Endothelial cell of umbilical vein (primary cell): Measurements from ENCODE around the gene SMIM9. TPM values are rescaled to one million over a fixed set of nuclear protein-coding genes. Genes with fewer than 3 reads are reported as not detected.
"Not testable (repeated sequence)": the region's sequence is repeated elsewhere in the genome, so short reads cannot be mapped to it uniquely, and the experiment has no call there.

ENCODE experiments used
- BruUV-seq: library from RNA; stranded (reverse); fragments of 400-500 nt; replicated peaks from 2 replicates; lab custom pipeline; 2021; lab: Mats Ljungman, UMichigan
- CTCF ChIA-PET: fragments of 300-600, 350-600 bp; sonication (Branson Sonifier 250); formaldehyde crosslinking; loops from one replicate; lab custom pipeline; 2021; ENCODE audit warnings: antibody characterized with exemption, inconsistent platforms; lab: Charles Lee
- POLR2A ChIA-PET: fragments of 300-600, 350-600 bp; sonication (Branson Sonifier 250); formaldehyde crosslinking; loops from one replicate; lab custom pipeline; 2021; ENCODE audit warnings: antibody characterized with exemption, inconsistent platforms; lab: Charles Lee
- DNase-seq: peaks from one replicate; pipeline ENCODE4 v3.0.0-alpha.2; 2011; ENCODE audit warnings: low read depth, low spot score
- FAIRE-seq: peaks from 2 replicates; lab custom pipeline; 2011; peaks lifted over from hg19 to GRCh38; lab: Jason Lieb, UNC
- H2AFZ ChIP-seq: 2 replicates; pipeline ENCODE4 v1.6.0; 2012; ENCODE audit warnings: low read depth, low read length, control low read depth, inconsistent platforms
- H3K27ac ChIP-seq: 2 replicates; pipeline ENCODE4 v1.5.1; 2011; ENCODE audit warnings: low read depth, mild to moderate bottlenecking, control low read depth, low read length, moderate library complexity; ENCODE audit not compliant: insufficient read depth
- H3K27me3 ChIP-seq, 2 experiments: 2 replicates each; pipeline versions ENCODE4 v1.6.0 to v1.6.1; 2011; ENCODE audit warnings: low read length in 2 of 2, mixed read lengths in 1 of 2; ENCODE audit not compliant: control insufficient read depth in 2 of 2, insufficient read depth in 2 of 2
- H3K36me3 ChIP-seq, 2 experiments: 2 replicates in 1 of 2; 3 replicates in 1 of 2; pipeline ENCODE4 v1.5.1; 2011; ENCODE audit warnings: low read length in 2 of 2, mild to moderate bottlenecking in 1 of 2, moderate library complexity in 1 of 2; ENCODE audit not compliant: control insufficient read depth in 2 of 2, insufficient read depth in 2 of 2; ENCODE audit errors: extremely low read depth in 1 of 2
- H3K4me1 ChIP-seq: 3 replicates; pipeline ENCODE4 v1.5.1; 2011; ENCODE audit warnings: mild to moderate bottlenecking, low read length; ENCODE audit not compliant: control insufficient read depth, insufficient read depth; ENCODE audit errors: extremely low read depth
- H3K4me2 ChIP-seq: 2 replicates; pipeline ENCODE4 v1.6.1; 2011; ENCODE audit warnings: low read length, control low read depth, mixed read lengths; ENCODE audit not compliant: insufficient read depth
- H3K4me3 ChIP-seq, 3 experiments: fragments of 200-600 bp in 1 of 3; sonication (generic), shearing (Covaris generic) in 1 of 3; replicated peaks in 1 of 3; 2 replicates each; pipeline ENCODE4 v1.5.1; 2011 to 2016; ENCODE audit warnings: control low read depth in 3 of 3, low read length in 3 of 3, mild to moderate bottlenecking in 2 of 3, inconsistent platforms in 1 of 3, low read depth in 1 of 3, moderate library complexity in 1 of 3; ENCODE audit not compliant: insufficient read depth in 1 of 3
- H3K79me2 ChIP-seq: 2 replicates; pipeline ENCODE4 v1.6.0; 2012; ENCODE audit warnings: low read length, inconsistent platforms; ENCODE audit not compliant: control insufficient read depth, insufficient read depth
- H3K9ac ChIP-seq: replicated peaks from 2 replicates; pipeline ENCODE3; 2011; ENCODE audit warnings: low read length, control low read depth; ENCODE audit not compliant: insufficient read depth; ENCODE audit errors: extremely low read depth
- H3K9me1 ChIP-seq: replicated peaks from 3 replicates; pipeline ENCODE4 v1.6.0; 2011; ENCODE audit warnings: mild to moderate bottlenecking, low read length; ENCODE audit not compliant: control insufficient read depth, insufficient read depth; ENCODE audit errors: extremely low read depth
- H3K9me3 ChIP-seq: replicated peaks from 2 replicates; pipeline ENCODE4 v1.5.1; 2012; ENCODE audit warnings: low read length, inconsistent platforms; ENCODE audit not compliant: control insufficient read depth, insufficient read depth
- H4K20me1 ChIP-seq: replicated peaks from 2 replicates; pipeline ENCODE3; 2011; ENCODE audit warnings: mild to moderate bottlenecking, low read length; ENCODE audit not compliant: control insufficient read depth, insufficient read depth; ENCODE audit errors: extremely low read depth
- EZH2 ChIP-seq: IDR thresholded peaks from 2 replicates; pipeline ENCODE4 v1.6.1; 2012; ENCODE audit warnings: borderline replicate concordance, low read depth, mild to moderate bottlenecking, moderate library complexity, low read length, inconsistent platforms; ENCODE audit not compliant: severe bottlenecking
- FOS ChIP-seq: IDR thresholded peaks from 2 replicates; pipeline ENCODE4 v1.6.1; 2011; ENCODE audit warnings: mild to moderate bottlenecking, low read length, moderate library complexity, borderline replicate concordance; ENCODE audit not compliant: insufficient read depth
- GATA2 ChIP-seq: IDR thresholded peaks from 2 replicates; pipeline ENCODE4 v1.7.0; 2011; ENCODE audit warnings: low read depth, mild to moderate bottlenecking, moderate library complexity, mixed read lengths, low read length; ENCODE audit not compliant: insufficient read length, insufficient read depth
- JUN ChIP-seq: IDR thresholded peaks from 2 replicates; pipeline ENCODE4 v1.6.1; 2011; ENCODE audit warnings: borderline replicate concordance, low read depth; ENCODE audit not compliant: insufficient read length, insufficient read depth
- MYC ChIP-seq: IDR thresholded peaks from one replicate; pipeline ENCODE4 v1.6.1; 2011; ENCODE audit warnings: mild to moderate bottlenecking, low read depth, low read length
- POLR2A ChIP-seq: IDR thresholded peaks from 2 replicates; pipeline ENCODE4 v1.6.1; 2012; ENCODE audit warnings: low read depth, mild to moderate bottlenecking, control low read depth, low read length
- POLR2AphosphoS5 ChIP-seq: IDR thresholded peaks from 2 replicates; pipeline ENCODE4 v1.6.1; 2012; ENCODE audit warnings: low read depth, mild to moderate bottlenecking, control low read depth, low read length, moderate library complexity; ENCODE audit not compliant: insufficient read depth
- dilution Hi-C: fragments of 300-500 bp; cut with MboI; formaldehyde crosslinking; loops from one replicate; pipeline ENCODE4 v1.15.0; 2019; ENCODE audit warnings: low sequenced_read_pairs; ENCODE audit not compliant: extremely low pct_ligation_motif_present
- intact Hi-C: fragments of 100-400 bp; cut with micrococcal nuclease; formaldehyde crosslinking; loops from one replicate; pipeline ENCODE4 v1.10.0; 2022
- polyA plus RNA-seq, 4 experiments: library from polyadenylated mRNA; depleted of rRNA in 3 of 4; stranded (reverse) in 3 of 4; unstranded in 1 of 4; fragments of >200 nt; gene quantifications; 2 replicates each; pipeline versions ENCODE4 v1.2.1 to v1.2.3, GENCODE V29; 2011 to 2012; ENCODE audit warnings: missing spikeins in 1 of 4
- total RNA-seq: library from RNA; stranded (reverse); gene quantifications from 2 replicates; pipeline ENCODE4 v1.2.3, GENCODE V29; 2021
- TF ChIP-seq, protein P1 (sequence below), 2 donors: IDR thresholded peaks; 1 replicate in 1 of 2; 2 replicates in 1 of 2; pipeline ENCODE4 v1.5.1; 2011; ENCODE audit warnings: low read length in 2 of 2, mild to moderate bottlenecking in 2 of 2, moderate library complexity in 2 of 2, control low read depth in 1 of 2, inconsistent platforms in 1 of 2, low read depth in 1 of 2; ENCODE audit not compliant: insufficient read depth in 1 of 2; ENCODE audit errors: extremely low read depth in 1 of 2
- TF ChIP-seq, protein P2 (sequence below): IDR thresholded peaks from 2 replicates; pipeline ENCODE4 v1.6.1; 2011; ENCODE audit not compliant: insufficient read depth, insufficient read length

Gene SMIM9
- total and polyA plus RNA-seq, 2 donors (not counting 3 experiments of a cell fraction or from before 2014, with no cell fraction given): not detected

DNA sequence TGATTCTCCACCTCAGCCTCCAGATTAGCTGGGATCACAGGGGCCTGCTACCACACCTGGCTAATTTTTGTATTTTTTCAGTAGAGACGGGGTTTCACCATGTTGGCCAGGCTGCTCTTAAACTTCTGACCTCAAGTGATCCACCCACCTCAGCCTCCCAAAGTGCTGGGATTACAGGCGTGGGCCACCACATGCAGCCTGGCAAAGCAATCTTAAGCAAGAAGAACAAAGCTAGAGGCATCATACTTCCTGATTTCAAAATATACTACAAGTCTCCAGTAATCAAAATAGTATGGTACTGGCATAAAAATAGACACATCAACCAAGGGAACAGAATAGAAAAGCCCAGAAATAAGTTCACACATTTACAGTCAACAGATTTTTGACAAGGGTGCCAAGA is 38.9 kb upstream of the SMIM9 start:
- FAIRE-seq (no peak), DNase-seq (no peak)
- Histone ChIP-seq H3K4me1 (no peaks in the 10 kb centered on the region), H3K27ac (no peak overlapping the region), H3K27me3 (no peaks in the 10 kb centered on the region), H3K36me3 (no peaks in the 10 kb centered on the region), H2AFZ (no peak overlapping the region), H3K9ac (no peak overlapping the region), H3K79me2 (no peaks in the 10 kb centered on the region), H3K9me1 (no peaks in the 10 kb centered on the region), H3K9me3 (no peaks in the 10 kb centered on the region), H3K4me3 (no peak overlapping the region), H4K20me1 (no peaks in the 10 kb centered on the region), H3K4me2 (no peak overlapping the region)
- TF ChIP-seq, protein P1, sequence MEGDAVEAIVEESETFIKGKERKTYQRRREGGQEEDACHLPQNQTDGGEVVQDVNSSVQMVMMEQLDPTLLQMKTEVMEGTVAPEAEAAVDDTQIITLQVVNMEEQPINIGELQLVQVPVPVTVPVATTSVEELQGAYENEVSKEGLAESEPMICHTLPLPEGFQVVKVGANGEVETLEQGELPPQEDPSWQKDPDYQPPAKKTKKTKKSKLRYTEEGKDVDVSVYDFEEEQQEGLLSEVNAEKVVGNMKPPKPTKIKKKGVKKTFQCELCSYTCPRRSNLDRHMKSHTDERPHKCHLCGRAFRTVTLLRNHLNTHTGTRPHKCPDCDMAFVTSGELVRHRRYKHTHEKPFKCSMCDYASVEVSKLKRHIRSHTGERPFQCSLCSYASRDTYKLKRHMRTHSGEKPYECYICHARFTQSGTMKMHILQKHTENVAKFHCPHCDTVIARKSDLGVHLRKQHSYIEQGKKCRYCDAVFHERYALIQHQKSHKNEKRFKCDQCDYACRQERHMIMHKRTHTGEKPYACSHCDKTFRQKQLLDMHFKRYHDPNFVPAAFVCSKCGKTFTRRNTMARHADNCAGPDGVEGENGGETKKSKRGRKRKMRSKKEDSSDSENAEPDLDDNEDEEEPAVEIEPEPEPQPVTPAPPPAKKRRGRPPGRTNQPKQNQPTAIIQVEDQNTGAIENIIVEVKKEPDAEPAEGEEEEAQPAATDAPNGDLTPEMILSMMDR (IDR thresholded peaks at IDR 0.05; ENCODE audit: extremely low read depth in 1 of 2, insufficient read depth in 1 of 2, low read depth in 1 of 2, low read length in 2 of 2): no peak
- no peak for TF ChIP-seq FOS
- TF ChIP-seq, protein P2, sequence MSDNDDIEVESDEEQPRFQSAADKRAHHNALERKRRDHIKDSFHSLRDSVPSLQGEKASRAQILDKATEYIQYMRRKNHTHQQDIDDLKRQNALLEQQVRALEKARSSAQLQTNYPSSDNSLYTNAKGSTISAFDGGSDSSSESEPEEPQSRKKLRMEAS: no peak
- no peak for TF ChIP-seq POLR2A
- TF ChIP-seq MYC: no peak
- TF ChIP-seq JUN: no peak
- no peak for TF ChIP-seq GATA2
- no peak for TF ChIP-seq EZH2
- TF ChIP-seq POLR2AphosphoS5: no peak
- CTCF ChIA-PET: no interaction called here
- dilution Hi-C loops (no loop called here), intact Hi-C loops (no loop called here)
- POLR2A ChIA-PET: no interaction called here
- BruUV-seq: no TSS peak

DNA sequence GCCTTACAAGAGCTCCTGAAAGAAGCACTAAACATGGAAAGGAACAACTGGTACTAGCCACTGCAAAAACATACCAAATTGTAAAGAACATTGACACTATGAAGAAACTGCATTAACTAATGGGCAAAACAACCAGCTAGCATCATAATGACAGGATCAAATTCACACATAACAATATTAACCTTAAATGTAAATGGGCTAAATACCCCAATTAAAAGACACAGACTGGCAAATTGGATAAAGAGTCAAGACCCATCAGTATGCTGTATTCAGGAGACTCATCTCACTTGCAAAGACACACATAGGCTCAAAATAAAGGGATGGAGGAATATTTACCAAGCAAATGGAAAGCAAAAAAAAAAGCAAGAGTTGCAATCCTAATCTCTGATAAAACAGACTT is 34.1 kb upstream of the SMIM9 start:
- BruUV-seq, dilution Hi-C loops, H3K4me1 ChIP-seq, H3K27me3 ChIP-seq, H3K79me2 ChIP-seq, POLR2A ChIA-PET, CTCF ChIA-PET, H2AFZ ChIP-seq, H3K9ac ChIP-seq, intact Hi-C loops, H3K9me1 ChIP-seq, H3K4me3 ChIP-seq, H3K27ac ChIP-seq, H4K20me1 ChIP-seq, H3K4me2 ChIP-seq, DNase-seq, H3K36me3 ChIP-seq, H3K9me3 ChIP-seq, FAIRE-seq: not testable (repeated sequence)
